ENCODE measurements around the gene GUCY1A2. TPM values are rescaled to one million over a fixed set of nuclear protein-coding genes. Genes with fewer than 3 reads are reported as not detected.

GUCY1A2 gene
- total RNA-seq, 1 donor from 2014 or later = 0.78 TPM

DNA sequence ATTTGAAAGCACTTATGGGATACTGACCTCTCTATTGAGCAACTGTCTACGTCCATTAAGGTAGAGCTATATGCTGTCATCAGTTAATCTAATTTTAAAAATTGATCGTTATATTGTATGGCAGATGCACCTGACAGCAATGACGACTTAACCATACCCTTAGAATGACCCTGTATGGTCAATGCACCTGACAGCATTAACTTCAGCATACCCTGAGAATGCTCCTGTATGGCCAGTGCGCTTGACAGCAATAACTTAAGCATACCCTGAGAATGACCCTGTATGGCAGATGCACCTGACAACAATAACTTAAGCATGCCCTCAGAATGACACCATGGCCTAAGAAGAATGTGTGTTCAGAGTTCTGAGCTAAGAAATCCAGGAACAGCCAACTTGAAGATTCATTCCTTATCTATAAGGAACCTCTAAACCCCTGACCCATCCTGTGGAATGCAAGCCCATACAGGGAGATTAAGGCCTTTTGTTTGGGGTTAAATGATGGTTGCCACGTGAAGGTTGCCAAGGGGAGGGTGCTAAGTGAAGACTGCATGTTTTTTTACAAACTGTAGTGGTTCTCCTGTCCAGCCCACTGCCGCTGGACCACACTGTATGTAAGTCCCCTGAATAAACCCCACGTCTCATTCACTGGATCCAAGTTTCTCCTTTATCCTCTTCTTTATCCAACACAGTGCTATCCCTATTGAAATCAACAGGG, 138.3 kb downstream of the GUCY1A2 start:
- Mint-ChIP-seq H3K4me1 (ENCODE audit: unreplicated experiment) (no peaks in the 10 kb centered on the region), H3K27me3 (ENCODE audit: unreplicated experiment) (peaks cover 14% of the 10 kb centered on the region), H3K9me3 (ENCODE audit: unreplicated experiment) (no peaks in the 10 kb centered on the region), H3K27ac (ENCODE audit: unreplicated experiment) (no peak overlapping the region), H3K4me3 (ENCODE audit: unreplicated experiment) (no peak overlapping the region), H3K36me3 (ENCODE audit: unreplicated experiment) (no peaks in the 10 kb centered on the region)
- TF ChIP-seq, protein P1, sequence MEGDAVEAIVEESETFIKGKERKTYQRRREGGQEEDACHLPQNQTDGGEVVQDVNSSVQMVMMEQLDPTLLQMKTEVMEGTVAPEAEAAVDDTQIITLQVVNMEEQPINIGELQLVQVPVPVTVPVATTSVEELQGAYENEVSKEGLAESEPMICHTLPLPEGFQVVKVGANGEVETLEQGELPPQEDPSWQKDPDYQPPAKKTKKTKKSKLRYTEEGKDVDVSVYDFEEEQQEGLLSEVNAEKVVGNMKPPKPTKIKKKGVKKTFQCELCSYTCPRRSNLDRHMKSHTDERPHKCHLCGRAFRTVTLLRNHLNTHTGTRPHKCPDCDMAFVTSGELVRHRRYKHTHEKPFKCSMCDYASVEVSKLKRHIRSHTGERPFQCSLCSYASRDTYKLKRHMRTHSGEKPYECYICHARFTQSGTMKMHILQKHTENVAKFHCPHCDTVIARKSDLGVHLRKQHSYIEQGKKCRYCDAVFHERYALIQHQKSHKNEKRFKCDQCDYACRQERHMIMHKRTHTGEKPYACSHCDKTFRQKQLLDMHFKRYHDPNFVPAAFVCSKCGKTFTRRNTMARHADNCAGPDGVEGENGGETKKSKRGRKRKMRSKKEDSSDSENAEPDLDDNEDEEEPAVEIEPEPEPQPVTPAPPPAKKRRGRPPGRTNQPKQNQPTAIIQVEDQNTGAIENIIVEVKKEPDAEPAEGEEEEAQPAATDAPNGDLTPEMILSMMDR (IDR thresholded peaks at IDR 0.05) = no peak
- DNase-seq (ENCODE audit: extremely low spot score, unreplicated experiment) = no peak

DNA sequence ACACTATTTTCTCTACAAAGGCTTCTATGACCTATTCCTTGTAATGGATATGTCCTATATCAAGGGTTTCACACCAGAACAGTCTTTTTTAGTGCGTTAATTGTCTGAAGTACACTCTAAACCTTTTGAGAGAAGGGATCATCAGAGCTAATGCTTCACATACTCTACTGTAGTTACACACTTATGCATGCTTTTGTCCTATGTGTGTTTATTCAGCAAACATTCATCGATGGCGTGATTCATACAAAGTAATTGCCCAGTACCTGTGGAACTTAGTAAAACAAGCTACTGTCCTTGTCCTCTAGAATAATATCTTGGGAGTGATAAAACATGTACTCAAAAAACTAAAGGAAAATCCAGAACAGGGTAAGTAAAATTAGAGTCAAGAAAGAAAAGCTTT, 139.2 kb downstream of the GUCY1A2 start:
- Mint-ChIP-seq H3K4me3 (ENCODE audit: unreplicated experiment) (no peak overlapping the region), H3K27ac (ENCODE audit: unreplicated experiment) (no peak overlapping the region), H3K9me3 (ENCODE audit: unreplicated experiment) (no peaks in the 10 kb centered on the region), H3K4me1 (ENCODE audit: unreplicated experiment) (no peaks in the 10 kb centered on the region), H3K36me3 (ENCODE audit: unreplicated experiment) (no peaks in the 10 kb centered on the region), H3K27me3 (ENCODE audit: unreplicated experiment) (peaks cover 14% of the 10 kb centered on the region)
- DNase-seq (ENCODE audit: extremely low spot score, unreplicated experiment) = no peak
- TF ChIP-seq, protein P1 (IDR thresholded peaks at IDR 0.05) = no peak

DNA sequence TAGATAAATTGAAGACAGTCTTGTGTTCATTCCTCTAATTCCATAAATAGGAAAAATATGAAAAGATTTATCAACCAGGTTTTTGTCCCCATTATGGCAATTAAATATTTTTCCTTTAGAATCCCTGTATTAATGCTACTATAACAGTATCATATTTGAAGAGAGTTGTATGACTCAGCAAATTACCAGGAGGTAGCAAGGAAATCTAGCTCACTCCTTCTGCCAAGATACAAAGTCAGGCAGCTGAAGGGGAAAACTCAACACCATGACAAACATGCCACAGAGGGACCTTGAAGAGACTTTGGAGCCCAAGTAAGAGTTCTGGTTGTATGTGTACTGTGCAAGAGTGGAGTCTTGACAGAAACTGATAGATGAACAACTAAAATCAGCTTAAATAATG, 143.3 kb downstream of the GUCY1A2 start:
- no peaks in the 10 kb centered on the region for H3K27me3 Mint-ChIP-seq (ENCODE audit: unreplicated experiment)
- no peaks in the 10 kb centered on the region for H3K4me1 Mint-ChIP-seq (ENCODE audit: unreplicated experiment)
- TF ChIP-seq, protein P1 (IDR thresholded peaks at IDR 0.05) = no peak
- H3K36me3 Mint-ChIP-seq (ENCODE audit: unreplicated experiment) = no peaks in the 10 kb centered on the region
- H3K9me3 Mint-ChIP-seq (ENCODE audit: unreplicated experiment) = no peaks in the 10 kb centered on the region
- H3K4me3 Mint-ChIP-seq (ENCODE audit: unreplicated experiment) = no peak overlapping the region
- no peak for DNase-seq (ENCODE audit: extremely low spot score, unreplicated experiment)
- H3K27ac Mint-ChIP-seq (ENCODE audit: unreplicated experiment) = no peak overlapping the region

DNA sequence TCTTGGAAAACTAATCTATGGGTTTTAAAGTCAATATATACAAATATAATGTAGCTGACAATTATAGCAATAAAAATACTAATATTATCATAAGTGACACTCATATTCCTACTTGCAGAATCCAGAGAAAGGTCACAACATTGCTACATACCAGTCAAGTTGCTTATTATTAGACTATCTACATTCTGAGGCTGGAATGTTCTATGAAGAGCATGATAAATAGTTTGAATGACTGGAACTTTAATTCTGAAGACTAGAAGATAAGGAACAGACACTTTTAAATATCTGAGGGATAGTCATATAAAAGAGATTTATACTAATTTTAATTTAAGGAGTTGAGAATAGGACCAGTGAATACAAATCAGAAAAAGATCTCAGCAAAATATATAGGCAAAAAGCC, 146.0 kb downstream of the GUCY1A2 start:
- Mint-ChIP-seq H3K36me3 (ENCODE audit: unreplicated experiment) (no peaks in the 10 kb centered on the region), H3K4me3 (ENCODE audit: unreplicated experiment) (no peak overlapping the region), H3K9me3 (ENCODE audit: unreplicated experiment) (no peaks in the 10 kb centered on the region), H3K27me3 (ENCODE audit: unreplicated experiment) (no peaks in the 10 kb centered on the region), H3K4me1 (ENCODE audit: unreplicated experiment) (no peaks in the 10 kb centered on the region), H3K27ac (ENCODE audit: unreplicated experiment) (no peak overlapping the region)
- TF ChIP-seq, protein P1 (IDR thresholded peaks at IDR 0.05) = no peak
- no peak for DNase-seq (ENCODE audit: extremely low spot score, unreplicated experiment)

DNA sequence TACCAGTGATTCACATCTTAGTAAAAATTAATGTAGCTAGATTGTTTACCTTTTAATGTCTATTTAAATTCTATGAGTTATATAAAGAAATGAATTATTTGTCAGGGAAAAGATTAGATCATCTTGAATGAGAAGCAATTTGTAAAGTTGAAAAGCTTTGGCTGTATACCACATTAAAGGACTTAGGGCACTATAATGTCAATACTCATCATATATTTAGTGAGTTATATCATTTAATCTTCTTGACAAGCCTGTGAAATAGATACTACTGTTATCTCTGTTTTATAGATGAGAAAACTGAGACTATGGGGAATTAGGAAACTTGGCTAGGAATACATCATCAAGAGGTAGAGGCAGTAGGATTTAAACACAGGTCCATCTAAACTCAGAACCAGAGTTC, 160.1 kb downstream of the GUCY1A2 start:
- Mint-ChIP-seq H3K4me1 (ENCODE audit: unreplicated experiment) (no peaks in the 10 kb centered on the region), H3K27ac (ENCODE audit: unreplicated experiment) (no peak overlapping the region), H3K36me3 (ENCODE audit: unreplicated experiment) (no peaks in the 10 kb centered on the region), H3K27me3 (ENCODE audit: unreplicated experiment) (peaks cover 9% of the 10 kb centered on the region), H3K9me3 (ENCODE audit: unreplicated experiment) (no peaks in the 10 kb centered on the region), H3K4me3 (ENCODE audit: unreplicated experiment) (no peak overlapping the region)
- TF ChIP-seq, protein P1 (IDR thresholded peaks at IDR 0.05) = no peak
- no peak for DNase-seq (ENCODE audit: extremely low spot score, unreplicated experiment)

Measured in osteocyte (in vitro differentiated cells).